C4-2B (cell line): ENCODE measurements around the gene LACTB.

Experiments used
- CTCF ChIP-seq: fragments of 450-650 bp; conservative IDR thresholded peaks from 2 replicates; pipeline ENCODE4 v1.5.1; 2017; ENCODE audit warnings: mild to moderate bottlenecking
- ZFX ChIP-seq: fragments of 450-650 bp; IDR thresholded peaks from 2 replicates; pipeline ENCODE4 v1.6.1; 2017

- TF ChIP-seq CTCF (no peak), ZFX (no peak)
Measured at GRCh38 chr15:63077952-63078351, 43.7 kb upstream of the LACTB start.
